Ascending aorta (tissue), 2 donors: Measurements from ENCODE around the gene SAP25. TPM values are rescaled to one million over a fixed set of nuclear protein-coding genes. Genes with fewer than 3 reads are reported as not detected.
"Not testable (repeated sequence)": the region's sequence is repeated elsewhere in the genome, so short reads cannot be mapped to it uniquely, and the experiment has no call there.

Experiments used
- DNase-seq, 2 donors: peaks; one replicate each; pipeline ENCODE4 v3.0.0-alpha.2; 2019; ENCODE audit warnings: low spot score in 2 of 2
- H3K27ac ChIP-seq, 2 donors: fragments of 200-600 bp; sonication (generic); one replicate each; pipeline ENCODE4 v1.5.1; 2016 to 2017; ENCODE audit warnings: mild to moderate bottlenecking in 1 of 2
- H3K27me3 ChIP-seq: fragments of 200-600 bp; sonication (generic); one replicate; pipeline ENCODE4 v1.5.1; 2017
- H3K36me3 ChIP-seq, 2 donors: fragments of 200-600 bp; sonication (generic); one replicate each; pipeline ENCODE4 v1.5.1; 2016
- H3K4me1 ChIP-seq, 2 donors: fragments of 200-600 bp; sonication (generic); one replicate each; pipeline ENCODE4 v1.5.1; 2016 to 2017; ENCODE audit warnings: mild to moderate bottlenecking in 1 of 2
- H3K4me3 ChIP-seq, 2 donors: fragments of 200-600 bp; sonication (generic); one replicate each; pipeline ENCODE4 v1.5.1; 2016 to 2017; ENCODE audit warnings: mild to moderate bottlenecking in 1 of 2
- H3K9me3 ChIP-seq, 2 donors: fragments of 200-600 bp; sonication (generic); one replicate each; pipeline ENCODE4 v1.5.1; 2016
- intact Hi-C: fragments of 100-400 bp; cut with DNase I; formaldehyde crosslinking; loops from one replicate; pipeline ENCODE4 v1.15.1; 2023
- total RNA-seq: library from RNA; depleted of rRNA; stranded (reverse); fragments of >200 nt; gene quantifications from one replicate; pipeline ENCODE4 v1.1.0, GENCODE V29; 2016
- TF ChIP-seq, protein P1 (sequence below), 3 experiments: fragments of 200-600 bp in 2 of 3; fragments of 450-650 bp in 1 of 3; sonication (generic) in 2 of 3; IDR thresholded peaks; one replicate each; pipeline ENCODE4 v1.5.1; 2016 to 2019; ENCODE audit warnings: antibody characterized with exemption in 3 of 3, mild to moderate bottlenecking in 1 of 3, moderate library complexity in 1 of 3

SAP25 gene
- total RNA-seq, 1 donor from 2014 or later = 11.8 TPM

DNA sequence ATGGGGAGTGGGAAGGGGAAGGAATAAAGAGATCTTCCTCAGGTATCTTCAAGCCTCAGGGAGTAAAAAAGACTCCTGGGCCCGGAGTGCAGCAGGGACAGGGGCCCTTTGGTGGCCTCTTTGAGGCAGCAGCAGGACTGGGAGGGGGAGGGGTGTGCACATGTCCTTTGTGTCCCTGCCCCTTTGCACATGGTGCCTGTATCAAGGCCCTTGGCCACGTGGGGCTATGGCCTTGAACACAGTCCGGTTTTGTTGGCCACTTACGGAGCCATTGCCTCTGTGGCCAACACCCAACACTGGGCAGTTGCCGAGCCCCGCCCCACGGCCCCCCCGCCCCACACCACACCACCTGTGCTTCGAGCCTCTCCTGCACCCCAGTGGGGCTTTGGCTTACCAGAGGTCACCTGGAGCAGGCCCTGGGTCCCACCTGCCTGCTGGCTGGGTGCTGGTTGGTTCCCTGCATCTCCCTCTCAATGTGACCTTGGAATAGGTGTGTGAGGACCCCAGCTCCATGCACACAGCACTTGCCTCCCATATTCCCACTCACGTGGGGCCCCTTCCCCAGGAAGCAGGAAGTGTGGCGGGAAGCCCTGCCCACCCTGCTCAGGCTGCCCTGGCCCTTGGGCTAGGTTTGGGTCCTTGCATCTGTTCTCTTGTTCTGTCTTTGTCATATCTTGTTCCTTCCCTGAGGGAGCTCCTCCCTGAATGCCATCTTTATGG lies 5.4 kb downstream of the SAP25 start:
- Histone ChIP-seq H3K4me3 (no peak overlapping the region), H3K4me1 (peaks cover 0 to 10% of the 10 kb centered on the region in 2 donors), H3K27me3 (no peaks in the 10 kb centered on the region), H3K27ac (peak overlapping the region in 1 of 2 donors; percentile 0), H3K36me3 (peaks cover 0 to 3% of the 10 kb centered on the region in 2 donors), H3K9me3 (no peaks in the 10 kb centered on the region)
- DNase-seq = no peak
- intact Hi-C loops = no loop called here
- TF ChIP-seq, protein P1, sequence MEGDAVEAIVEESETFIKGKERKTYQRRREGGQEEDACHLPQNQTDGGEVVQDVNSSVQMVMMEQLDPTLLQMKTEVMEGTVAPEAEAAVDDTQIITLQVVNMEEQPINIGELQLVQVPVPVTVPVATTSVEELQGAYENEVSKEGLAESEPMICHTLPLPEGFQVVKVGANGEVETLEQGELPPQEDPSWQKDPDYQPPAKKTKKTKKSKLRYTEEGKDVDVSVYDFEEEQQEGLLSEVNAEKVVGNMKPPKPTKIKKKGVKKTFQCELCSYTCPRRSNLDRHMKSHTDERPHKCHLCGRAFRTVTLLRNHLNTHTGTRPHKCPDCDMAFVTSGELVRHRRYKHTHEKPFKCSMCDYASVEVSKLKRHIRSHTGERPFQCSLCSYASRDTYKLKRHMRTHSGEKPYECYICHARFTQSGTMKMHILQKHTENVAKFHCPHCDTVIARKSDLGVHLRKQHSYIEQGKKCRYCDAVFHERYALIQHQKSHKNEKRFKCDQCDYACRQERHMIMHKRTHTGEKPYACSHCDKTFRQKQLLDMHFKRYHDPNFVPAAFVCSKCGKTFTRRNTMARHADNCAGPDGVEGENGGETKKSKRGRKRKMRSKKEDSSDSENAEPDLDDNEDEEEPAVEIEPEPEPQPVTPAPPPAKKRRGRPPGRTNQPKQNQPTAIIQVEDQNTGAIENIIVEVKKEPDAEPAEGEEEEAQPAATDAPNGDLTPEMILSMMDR (IDR thresholded peaks at IDR 0.05) = no peak

GRCh38 chr7:100567751-100568175 lies 5.9 kb downstream of the SAP25 start:
- intact Hi-C loops = no loop called here
- DNase-seq = no peak
- no peaks in the 10 kb centered on the region for H3K9me3 ChIP-seq
- H3K4me3 ChIP-seq = no peak overlapping the region
- peak overlapping the region in 1 of 2 donors; percentile 0 for H3K27ac ChIP-seq
- TF ChIP-seq, protein P1 (IDR thresholded peaks at IDR 0.05) = no peak
- peaks cover 3 to 8% of the 10 kb centered on the region in 2 donors for H3K36me3 ChIP-seq
- no peaks in the 10 kb centered on the region for H3K27me3 ChIP-seq
- H3K4me1 ChIP-seq = peaks cover 0 to 10% of the 10 kb centered on the region in 2 donors

- intact Hi-C loops = no loop called here
- peaks cover 0 to 10% of the 10 kb centered on the region in 2 donors for H3K4me1 ChIP-seq
- TF ChIP-seq, protein P1 (IDR thresholded peaks at IDR 0.05) = no peak
- no peaks in the 10 kb centered on the region for H3K27me3 ChIP-seq
- H3K36me3 ChIP-seq = peaks cover 8 to 13% of the 10 kb centered on the region in 2 donors
- no peak for DNase-seq
- no peaks in the 10 kb centered on the region for H3K9me3 ChIP-seq
- H3K27ac ChIP-seq = peak overlapping the region in 1 of 2 donors; percentile 0
- no peak overlapping the region for H3K4me3 ChIP-seq
Measured at GRCh38 chr7:100567031-100567730, 6.5 kb downstream of the SAP25 start.

- no peak overlapping the region for H3K27ac ChIP-seq
- intact Hi-C loops = no loop called here
- TF ChIP-seq, protein P1 (IDR thresholded peaks at IDR 0.05) = no peak
Measured at GRCh38 chr7:100566018-100566531, 7.6 kb downstream of the SAP25 start.

DNA sequence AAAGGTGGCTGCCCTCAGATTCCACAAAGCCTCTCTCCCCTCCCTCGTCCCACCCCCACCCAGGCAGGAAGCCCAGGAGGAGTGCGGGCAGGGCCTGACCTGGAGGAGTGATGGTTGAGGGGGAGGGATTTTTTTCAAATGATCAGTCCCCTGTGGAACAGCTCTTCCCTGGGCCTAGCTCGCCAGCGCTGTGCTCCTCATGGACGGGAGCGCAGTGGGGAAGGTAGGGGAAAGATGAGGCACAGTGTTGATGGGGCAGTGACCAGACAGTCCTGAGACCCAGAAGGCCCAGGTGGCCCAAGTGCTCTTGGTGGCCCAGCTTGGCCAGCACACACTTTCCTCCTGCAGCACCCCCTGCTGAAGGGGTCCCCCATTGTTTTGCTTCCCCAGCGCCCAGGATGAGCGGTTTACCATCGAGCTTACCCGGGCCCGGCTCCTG lies 8.5 kb downstream of the SAP25 start:
- Histone ChIP-seq H3K4me3 (no peak overlapping the region), H3K4me1 (peaks cover 0 to 7% of the 10 kb centered on the region in 2 donors), H3K36me3 (peaks cover 12 to 22% of the 10 kb centered on the region in 2 donors), H3K27ac (no peak overlapping the region), H3K27me3 (no peaks in the 10 kb centered on the region), H3K9me3 (no peaks in the 10 kb centered on the region)
- TF ChIP-seq, protein P1 (IDR thresholded peaks at IDR 0.05) = no peak
- intact Hi-C loops = no loop called here
- no peak for DNase-seq

More at GRCh38 chr7:100566018-100566531, 7.6 kb downstream of the SAP25 start:
- no peak for DNase-seq
- Histone ChIP-seq H3K4me1 (peaks cover 0 to 10% of the 10 kb centered on the region in 2 donors), H3K27me3 (no peaks in the 10 kb centered on the region), H3K36me3 (peaks cover 12 to 19% of the 10 kb centered on the region in 2 donors), H3K9me3 (no peaks in the 10 kb centered on the region), H3K4me3 (no peak overlapping the region)

GRCh38 chr7:100564405-100564804 lies 9.3 kb downstream of the SAP25 start:
- H3K27me3 ChIP-seq, H3K4me1 ChIP-seq, H3K4me3 ChIP-seq, DNase-seq, H3K27ac ChIP-seq, H3K9me3 ChIP-seq: not testable (repeated sequence)
- H3K36me3 ChIP-seq = peaks cover 12 to 22% of the 10 kb centered on the region in 2 donors
- intact Hi-C loops = loop anchor here (1.0 kb wide), 1 partner anchor 127 kb away; no protein-coding TSS in a partner anchor
